Activated CD8-positive, alpha-beta T cell treated with anti-CD3 and anti-CD28 coated beads, Interleukin-2, amount 10 ng/mL, durations not matched to agents 7 days and 5 days (primary cell): ENCODE measurements around the gene NFIA. TPM values are rescaled to one million over a fixed set of nuclear protein-coding genes. Genes with fewer than 3 reads are reported as not detected.

ENCODE experiments used
- ATAC-seq: fragments of 150-1000 bp; cut with Tn5 transposase; one replicate; pipeline ENCODE4 v1.10.0; 2021; ENCODE audit warnings: moderate library complexity
- CTCF ChIA-PET: fragments of 350-600 bp; sonication (Branson Sonifier 250); formaldehyde crosslinking; loops from one replicate; lab custom pipeline; 2021; ENCODE audit warnings: antibody characterized with exemption; lab: Charles Lee
- POLR2A ChIA-PET: fragments of 350-600 bp; sonication (Branson Sonifier 250); formaldehyde crosslinking; loops from one replicate; lab custom pipeline; 2021; ENCODE audit warnings: antibody characterized with exemption; lab: Charles Lee
- DNase-seq: peaks from one replicate; pipeline ENCODE4 v3.0.0-alpha.2; 2020
- H3K27ac Mint-ChIP-seq: one replicate; pipeline ENCODE4 v1.8.0; 2021; ENCODE audit warnings: mild to moderate bottlenecking, mixed read lengths
- H3K27me3 Mint-ChIP-seq: one replicate; pipeline ENCODE4 v1.8.0; 2021; ENCODE audit warnings: low read depth, mixed read lengths
- H3K36me3 Mint-ChIP-seq: one replicate; pipeline ENCODE4 v1.8.0; 2021; ENCODE audit warnings: low read depth, mixed read lengths
- H3K4me1 Mint-ChIP-seq: one replicate; pipeline ENCODE4 v1.8.0; 2021; ENCODE audit warnings: low read depth, mixed read lengths
- H3K4me3 Mint-ChIP-seq: one replicate; pipeline ENCODE4 v1.8.0; 2021; ENCODE audit warnings: mild to moderate bottlenecking, mixed read lengths
- H3K9me3 Mint-ChIP-seq: one replicate; pipeline ENCODE4 v1.8.0; 2022; ENCODE audit warnings: mixed read lengths; ENCODE audit not compliant: insufficient read depth
- total RNA-seq, 2 experiments: library from RNA; stranded (reverse); gene quantifications; one replicate each; pipeline ENCODE4 v1.2.3, GENCODE V29; 2021

The NFIA gene
- total RNA-seq, 2 experiments from 2014 or later: 0.66 to 0.78 TPM

- ChIA-PET POLR2A (no interaction called here), CTCF (no interaction called here)
- no peaks in the 10 kb centered on the region for H3K4me1 Mint-ChIP-seq
- H3K9me3 Mint-ChIP-seq: no peaks in the 10 kb centered on the region
- H3K36me3 Mint-ChIP-seq: no peaks in the 10 kb centered on the region
- DNase-seq (no peak), ATAC-seq (no peak)
- H3K27ac Mint-ChIP-seq: no peak overlapping the region
- H3K4me3 Mint-ChIP-seq: no peak overlapping the region
- H3K27me3 Mint-ChIP-seq: peaks cover 7% of the 10 kb centered on the region
Observed at GRCh38 chr1:61403679-61404596, 321.6 kb downstream of the NFIA start.

GRCh38 chr1:61404597-61405376, 322.4 kb downstream of the NFIA start:
- ATAC-seq (no peak), DNase-seq (no peak)
- no peaks in the 10 kb centered on the region for H3K4me1 Mint-ChIP-seq
- H3K4me3 Mint-ChIP-seq: no peak overlapping the region
- no peaks in the 10 kb centered on the region for H3K9me3 Mint-ChIP-seq
- no peaks in the 10 kb centered on the region for H3K36me3 Mint-ChIP-seq
- H3K27ac Mint-ChIP-seq: no peak overlapping the region
- POLR2A ChIA-PET: interaction anchor here (0.6 kb wide), 1 partner anchor 98 kb away, joined by 4 read pairs; no protein-coding TSS in a partner anchor
- CTCF ChIA-PET: no interaction called here
- H3K27me3 Mint-ChIP-seq: peaks cover 7% of the 10 kb centered on the region

- CTCF ChIA-PET: no interaction called here
- Mint-ChIP-seq H3K27me3 (peaks cover 5% of the 10 kb centered on the region), H3K4me1 (no peaks in the 10 kb centered on the region), H3K9me3 (no peaks in the 10 kb centered on the region), H3K4me3 (no peak overlapping the region), H3K27ac (no peak overlapping the region), H3K36me3 (no peaks in the 10 kb centered on the region)
- POLR2A ChIA-PET: no interaction called here
- no peak for ATAC-seq
- DNase-seq: no peak
Observed at GRCh38 chr1:61406467-61406866, 324.1 kb downstream of the NFIA start.

GRCh38 chr1:61412601-61413000, 330.2 kb downstream of the NFIA start:
- CTCF ChIA-PET: no interaction called here
- Mint-ChIP-seq H3K27me3 (no peaks in the 10 kb centered on the region), H3K9me3 (no peaks in the 10 kb centered on the region), H3K4me3 (no peak overlapping the region), H3K27ac (no peak overlapping the region), H3K4me1 (no peaks in the 10 kb centered on the region), H3K36me3 (no peaks in the 10 kb centered on the region)
- ATAC-seq: no peak
- POLR2A ChIA-PET: no interaction called here
- no peak for DNase-seq

- Mint-ChIP-seq H3K36me3 (no peaks in the 10 kb centered on the region), H3K4me3 (no peak overlapping the region), H3K9me3 (no peaks in the 10 kb centered on the region), H3K27ac (no peak overlapping the region), H3K27me3 (no peaks in the 10 kb centered on the region), H3K4me1 (no peaks in the 10 kb centered on the region)
- POLR2A ChIA-PET: no interaction called here
- DNase-seq (no peak), ATAC-seq (no peak)
- CTCF ChIA-PET: interaction anchor here (1.3 kb wide), 1 partner anchor 10 kb away, joined by 3 read pairs; no protein-coding TSS in a partner anchor
Observed at GRCh38 chr1:61419196-61419595, 336.8 kb downstream of the NFIA start.

- Mint-ChIP-seq H3K27me3 (no peaks in the 10 kb centered on the region), H3K27ac (no peak overlapping the region), H3K4me3 (no peak overlapping the region), H3K36me3 (no peaks in the 10 kb centered on the region), H3K4me1 (no peaks in the 10 kb centered on the region), H3K9me3 (no peaks in the 10 kb centered on the region)
- ATAC-seq (no peak), DNase-seq (no peak)
- CTCF ChIA-PET: interaction anchor here (1.3 kb wide), 1 partner anchor 11 kb away, joined by 3 read pairs; no protein-coding TSS in a partner anchor
- POLR2A ChIA-PET: no interaction called here
Observed at GRCh38 chr1:61419657-61420056, 337.3 kb downstream of the NFIA start.

GRCh38 chr1:61420243-61420642, 337.9 kb downstream of the NFIA start:
- ATAC-seq (no peak), DNase-seq (no peak)
- Mint-ChIP-seq H3K4me1 (no peaks in the 10 kb centered on the region), H3K4me3 (no peak overlapping the region), H3K36me3 (no peaks in the 10 kb centered on the region), H3K27me3 (no peaks in the 10 kb centered on the region), H3K9me3 (no peaks in the 10 kb centered on the region), H3K27ac (no peak overlapping the region)
- ChIA-PET CTCF (interaction anchor here (1.3 kb wide), 1 partner anchor 11 kb away, joined by 3 read pairs; no protein-coding TSS in a partner anchor), POLR2A (no interaction called here)

GRCh38 chr1:61420909-61421835, 338.8 kb downstream of the NFIA start:
- Mint-ChIP-seq H3K4me3 (no peak overlapping the region), H3K4me1 (no peaks in the 10 kb centered on the region), H3K9me3 (no peaks in the 10 kb centered on the region), H3K27ac (no peak overlapping the region), H3K36me3 (no peaks in the 10 kb centered on the region), H3K27me3 (peaks cover 2% of the 10 kb centered on the region)
- ATAC-seq (no peak), DNase-seq (no peak)
- POLR2A ChIA-PET: no interaction called here
- CTCF ChIA-PET: no interaction called here

GRCh38 chr1:61423643-61424042, 341.3 kb downstream of the NFIA start:
- no peak for ATAC-seq
- Mint-ChIP-seq H3K4me1 (no peaks in the 10 kb centered on the region), H3K4me3 (no peak overlapping the region), H3K27me3 (peaks cover 2% of the 10 kb centered on the region), H3K36me3 (no peaks in the 10 kb centered on the region), H3K27ac (no peak overlapping the region), H3K9me3 (no peaks in the 10 kb centered on the region)
- CTCF ChIA-PET: no interaction called here
- DNase-seq: no peak
- POLR2A ChIA-PET: no interaction called here

- ATAC-seq: no peak
- POLR2A ChIA-PET: no interaction called here
Observed at GRCh38 chr1:61424382-61424781, 342.0 kb downstream of the NFIA start.

GRCh38 chr1:61425040-61425439, 342.7 kb downstream of the NFIA start:
- POLR2A ChIA-PET: no interaction called here
- H3K4me1 Mint-ChIP-seq: no peaks in the 10 kb centered on the region
- CTCF ChIA-PET: no interaction called here
- H3K36me3 Mint-ChIP-seq: no peaks in the 10 kb centered on the region
- no peak for DNase-seq
- H3K4me3 Mint-ChIP-seq: no peak overlapping the region
- H3K27me3 Mint-ChIP-seq: peaks cover 2% of the 10 kb centered on the region
- no peak overlapping the region for H3K27ac Mint-ChIP-seq
- no peaks in the 10 kb centered on the region for H3K9me3 Mint-ChIP-seq
- no peak for ATAC-seq

More at GRCh38 chr1:61424382-61424781, 342.0 kb downstream of the NFIA start:
- DNase-seq: no peak
- Mint-ChIP-seq H3K4me3 (no peak overlapping the region), H3K4me1 (no peaks in the 10 kb centered on the region), H3K27me3 (peaks cover 2% of the 10 kb centered on the region), H3K27ac (no peak overlapping the region), H3K9me3 (no peaks in the 10 kb centered on the region), H3K36me3 (no peaks in the 10 kb centered on the region)
- CTCF ChIA-PET: no interaction called here
